Measurements from ENCODE around the gene ALOX5. TPM values are rescaled to one million over a fixed set of nuclear protein-coding genes. Genes with fewer than 3 reads are reported as not detected.
A peak's percentile ranks its signal among the peaks of the same experiment; 100 is the strongest.

The ALOX5 gene
- total and polyA plus RNA-seq, 11 donors = 1.3 to 36.1 (median 5.8) TPM

- TF ChIP-seq CTCF (IDR thresholded peaks at IDR 0.05) (no peak), POLR2A (IDR thresholded peaks at IDR 0.05) (no peak)
- Histone ChIP-seq H3K4me1 (peaks cover 0 to 78% (median 0%) of the 10 kb centered on the region in 12 donors), H3K9me3 (no peaks in the 10 kb centered on the region), H3K4me3 (no peak overlapping the region), H3K27ac (peak overlapping the region in 2 of 12 donors; percentile 26 to 89), H3K27me3 (peaks cover 2 to 53% (median 23%) of the 10 kb centered on the region in 9 donors), H3K36me3 (peaks cover 0 to 11% (median 0%) of the 10 kb centered on the region in 9 donors)
- WGBS, 4 donors = 88 to 93% (median 91%) methylated on average over 7 to 14 of the region's 14 CpGs
- intact Hi-C loops (cut with DNase I) = loop anchor here in 1 of 10 donors (10.0 kb wide), 1 partner anchor 75 kb away; no protein-coding TSS in a partner anchor
- ATAC-seq = peak; percentile 46 to 86 (median 69)
- peak in 4 of 5 donors; percentile 44 to 64 (median 54) for DNase-seq
Observed at GRCh38 chr10:45379891-45380540, 6.0 kb downstream of the ALOX5 start.

- ATAC-seq (peak in 3 of 4 donors; percentile 35 to 50 (median 42)), DNase-seq (peak in 2 of 5 donors; percentile 30 to 35)
- peaks cover 0 to 68% (median 0%) of the 10 kb centered on the region in 12 donors for H3K4me1 ChIP-seq
- H3K27ac ChIP-seq = peak overlapping the region in 1 of 12 donors; percentile 89
- H3K36me3 ChIP-seq = peaks cover 0 to 18% (median 0%) of the 10 kb centered on the region in 9 donors
- 71 to 84% (median 80%) methylated on average over 5 to 8 of the region's 8 CpGs for WGBS, 4 donors
- intact Hi-C loops (cut with DNase I) = no loop called here
- no peak overlapping the region for H3K4me3 ChIP-seq
- peaks cover 0 to 43% (median 14%) of the 10 kb centered on the region in 9 donors for H3K27me3 ChIP-seq
- no peaks in the 10 kb centered on the region for H3K9me3 ChIP-seq
- no peak for TF ChIP-seq POLR2A (IDR thresholded peaks at IDR 0.05)
- TF ChIP-seq CTCF (IDR thresholded peaks at IDR 0.05) = no peak
Observed at GRCh38 chr10:45380903-45381620, 7.0 kb downstream of the ALOX5 start.

GRCh38 chr10:45382591-45382990 lies 8.6 kb downstream of the ALOX5 start:
- Histone ChIP-seq H3K4me3 (no peak overlapping the region), H3K36me3 (peaks cover 0 to 27% (median 0%) of the 10 kb centered on the region in 9 donors), H3K4me1 (peaks cover 0 to 59% (median 0%) of the 10 kb centered on the region in 12 donors), H3K27ac (no peak overlapping the region), H3K27me3 (peaks cover 0 to 27% (median 6%) of the 10 kb centered on the region in 9 donors), H3K9me3 (no peaks in the 10 kb centered on the region)
- intact Hi-C loops (cut with DNase I) = no loop called here
- DNase-seq = no peak
- no peak for TF ChIP-seq POLR2A (IDR thresholded peaks at IDR 0.05)
- no peak for TF ChIP-seq CTCF (IDR thresholded peaks at IDR 0.05)
- whole genome bisulfite sequencing, 4 donors = 80 to 93% (median 89%) methylated on average over 17 of the region's 17 CpGs
- no peak for ATAC-seq

All from heart left ventricle (tissue), 16 donors.